SJCRH30 (cell line): ENCODE measurements around the gene WDR17. TPM values are rescaled to one million over a fixed set of nuclear protein-coding genes. Genes with fewer than 3 reads are reported as not detected.

ENCODE experiments used
- DNase-seq, 2 experiments: peaks; one replicate each; pipeline ENCODE4 v3.0.0-alpha.2; 2015 to 2020
- H3K27ac ChIP-seq: fragments of 250-450 bp; sonication (Bioruptor Pico); 2 replicates; pipeline ENCODE4 v1.5.1; 2020; ENCODE audit warnings: mild to moderate bottlenecking, moderate library complexity
- H3K27me3 ChIP-seq: fragments of 250-450 bp; sonication (Bioruptor Pico); 2 replicates; pipeline ENCODE4 v1.5.1; 2020; ENCODE audit warnings: mild to moderate bottlenecking, moderate library complexity
- H3K36me3 ChIP-seq: fragments of 250-450 bp; sonication (Bioruptor Pico); 2 replicates; pipeline ENCODE4 v1.5.1; 2020; ENCODE audit warnings: mild to moderate bottlenecking, moderate library complexity
- H3K4me1 ChIP-seq: fragments of 250-450 bp; sonication (Bioruptor Pico); 2 replicates; pipeline ENCODE4 v1.5.1; 2020; ENCODE audit warnings: mild to moderate bottlenecking, moderate library complexity
- H3K4me3 ChIP-seq: fragments of 250-450 bp; sonication (Bioruptor Pico); 2 replicates; pipeline ENCODE4 v1.5.1; 2020; ENCODE audit warnings: mild to moderate bottlenecking, moderate library complexity
- H3K9me3 ChIP-seq: fragments of 250-450 bp; sonication (Bioruptor Pico); replicated peaks from 2 replicates; pipeline ENCODE4 v1.5.1; 2020; ENCODE audit warnings: mild to moderate bottlenecking, moderate library complexity
- total RNA-seq: library from RNA; depleted of rRNA; stranded (reverse); fragments of >200 nt; shearing (Covaris generic); gene quantifications from 2 replicates; pipeline ENCODE4 v1.2.3, GENCODE V29; 2014

WDR17 gene
- total RNA-seq, 1 experiment from 2014 or later: 1.6 TPM

DNA sequence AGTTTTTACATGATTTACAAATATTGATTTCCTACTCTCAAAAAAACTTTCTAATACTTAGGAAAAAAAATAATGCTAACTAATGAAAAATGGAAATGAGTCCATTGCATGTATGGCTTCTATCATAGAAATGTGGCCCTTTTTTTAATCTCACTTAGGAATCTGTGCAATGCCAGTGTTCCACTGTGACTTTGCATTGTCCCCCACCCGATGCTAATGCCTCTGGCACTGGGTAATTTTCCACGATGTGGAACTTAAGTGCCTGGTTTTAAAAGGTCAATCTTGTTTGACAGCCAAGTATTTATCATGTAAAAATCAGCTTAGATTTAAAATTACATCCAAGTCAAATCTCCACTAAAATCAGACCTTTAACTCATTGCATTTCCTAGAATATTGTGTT is 76.6 kb downstream of the WDR17 start:
- H3K4me3 ChIP-seq: no peak overlapping the region
- no peak for DNase-seq
- no peaks in the 10 kb centered on the region for H3K27me3 ChIP-seq
- H3K4me1 ChIP-seq: no peaks in the 10 kb centered on the region
- no peaks in the 10 kb centered on the region for H3K36me3 ChIP-seq
- H3K27ac ChIP-seq: no peak overlapping the region
- no peaks in the 10 kb centered on the region for H3K9me3 ChIP-seq

DNA sequence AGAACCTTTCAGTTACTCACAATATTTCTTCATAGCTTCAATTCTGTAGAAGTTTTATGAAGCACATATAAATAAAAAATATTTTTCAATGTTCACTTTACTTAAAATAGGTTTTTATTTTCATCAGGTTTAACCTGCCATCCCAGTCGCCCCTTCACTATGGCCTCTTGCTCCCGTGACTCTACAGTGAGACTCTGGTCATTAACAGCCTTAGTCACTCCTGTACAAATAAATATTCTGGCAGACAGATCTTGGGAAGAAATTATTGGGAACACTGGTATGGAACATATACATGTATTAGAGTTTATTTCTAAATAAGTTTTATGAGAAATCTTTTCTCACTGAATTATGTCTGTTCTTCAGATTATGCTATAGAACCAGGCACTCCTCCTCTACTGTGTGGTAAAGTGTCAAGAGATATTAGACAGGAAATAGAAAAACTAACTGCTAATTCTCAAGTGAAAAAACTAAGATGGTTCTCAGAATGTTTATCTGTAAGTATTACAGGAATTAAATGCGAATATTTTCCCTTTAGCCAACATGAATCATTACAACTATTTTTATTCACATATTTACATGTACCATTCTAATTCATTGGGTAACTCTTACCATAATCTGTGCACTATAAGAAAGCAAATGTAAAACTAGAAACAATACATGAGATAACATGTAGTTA is 84.2 kb downstream of the WDR17 start:
- Histone ChIP-seq H3K4me3 (no peak overlapping the region), H3K4me1 (no peaks in the 10 kb centered on the region), H3K27ac (no peak overlapping the region), H3K36me3 (no peaks in the 10 kb centered on the region), H3K9me3 (no peaks in the 10 kb centered on the region), H3K27me3 (no peaks in the 10 kb centered on the region)
- DNase-seq: no peak

DNA sequence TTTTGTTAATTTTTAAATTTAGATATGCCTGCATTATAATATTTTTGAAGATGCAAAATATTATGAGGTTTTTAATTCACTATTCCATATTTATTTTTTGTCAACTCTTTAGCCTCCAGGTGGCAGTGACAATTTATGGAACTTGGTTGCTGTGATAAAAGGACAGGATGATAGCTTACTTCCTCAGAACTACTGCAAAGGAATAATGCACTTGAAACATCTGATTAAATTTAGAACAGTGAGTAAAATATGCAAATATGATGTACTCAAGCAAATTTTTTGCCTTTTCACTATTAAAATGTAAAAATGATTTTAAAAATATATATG is 84.7 kb downstream of the WDR17 start:
- no peaks in the 10 kb centered on the region for H3K4me1 ChIP-seq
- H3K27ac ChIP-seq: no peak overlapping the region
- H3K9me3 ChIP-seq: no peaks in the 10 kb centered on the region
- DNase-seq: peak in 1 of 2 experiments; percentile 27
- H3K27me3 ChIP-seq: no peaks in the 10 kb centered on the region
- H3K36me3 ChIP-seq: no peaks in the 10 kb centered on the region
- no peak overlapping the region for H3K4me3 ChIP-seq

DNA sequence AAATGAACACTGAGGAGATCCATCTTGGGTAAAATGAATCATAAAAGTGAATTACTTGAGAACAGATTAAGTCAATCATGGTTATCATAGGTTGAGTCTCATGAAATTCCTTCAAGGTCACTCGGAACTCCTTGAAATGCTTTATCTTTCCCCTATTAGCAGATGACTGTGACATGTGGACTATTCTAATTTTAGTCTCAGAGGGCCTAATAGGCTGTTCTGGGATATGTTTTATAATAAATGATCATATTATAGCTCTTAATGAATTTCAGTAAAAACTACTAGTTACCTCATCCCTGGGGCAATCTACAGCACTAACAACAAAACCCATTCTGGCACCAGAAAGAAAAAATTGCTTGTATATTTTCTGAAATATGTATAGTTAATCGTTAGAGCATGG is 85.1 kb downstream of the WDR17 start:
- Histone ChIP-seq H3K4me3 (no peak overlapping the region), H3K9me3 (no peaks in the 10 kb centered on the region), H3K4me1 (no peaks in the 10 kb centered on the region), H3K27ac (no peak overlapping the region), H3K27me3 (no peaks in the 10 kb centered on the region), H3K36me3 (no peaks in the 10 kb centered on the region)
- DNase-seq: no peak

DNA sequence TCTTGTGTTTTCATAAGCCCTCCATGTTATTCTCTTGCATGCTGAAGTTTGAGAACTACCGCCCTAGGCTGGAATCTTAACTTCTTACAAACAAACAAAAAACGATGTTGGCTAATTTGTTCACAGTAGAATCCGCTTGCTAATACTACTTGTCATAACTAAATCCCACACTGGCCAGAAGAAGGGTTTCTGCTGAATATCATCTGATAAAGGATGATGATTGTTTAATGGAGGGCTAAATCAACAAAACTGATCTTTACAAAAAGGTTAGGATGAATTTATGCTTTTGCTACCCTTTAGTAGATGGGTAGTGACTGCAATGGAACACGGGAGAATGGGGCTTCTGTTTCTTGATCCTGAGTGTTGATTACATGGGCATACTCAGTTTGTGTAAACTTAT is 87.5 kb downstream of the WDR17 start:
- Histone ChIP-seq H3K4me1 (no peaks in the 10 kb centered on the region), H3K4me3 (no peak overlapping the region), H3K27me3 (no peaks in the 10 kb centered on the region), H3K27ac (no peak overlapping the region), H3K9me3 (no peaks in the 10 kb centered on the region), H3K36me3 (no peaks in the 10 kb centered on the region)
- DNase-seq: no peak

DNA sequence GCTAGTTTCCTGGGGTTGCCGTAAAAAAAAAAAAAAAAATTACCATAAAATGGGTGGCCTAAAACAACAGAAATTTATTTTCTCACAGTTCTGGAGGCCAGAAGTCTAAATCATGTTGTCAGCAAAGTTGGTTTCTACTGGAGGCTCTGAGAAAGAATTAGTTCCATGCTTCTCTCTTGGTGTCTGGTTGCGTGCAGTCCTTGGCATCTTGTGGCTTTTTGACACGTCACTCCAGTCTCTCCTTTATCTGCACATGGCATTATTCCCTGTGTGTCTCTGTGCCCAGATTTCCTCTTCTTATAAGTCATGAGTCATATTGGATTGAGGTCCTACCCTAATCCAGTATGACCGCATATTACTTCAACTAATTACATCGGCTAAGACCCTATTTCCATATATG is 91.0 kb downstream of the WDR17 start:
- no peaks in the 10 kb centered on the region for H3K4me1 ChIP-seq
- H3K27ac ChIP-seq: 0 out of 2 replicates have a peak overlapping the region, but pooled peaks have one; percentile 29
- H3K36me3 ChIP-seq: no peaks in the 10 kb centered on the region
- H3K27me3 ChIP-seq: no peaks in the 10 kb centered on the region
- no peaks in the 10 kb centered on the region for H3K9me3 ChIP-seq
- DNase-seq: peak in 1 of 2 experiments; percentile 31
- no peak overlapping the region for H3K4me3 ChIP-seq

DNA sequence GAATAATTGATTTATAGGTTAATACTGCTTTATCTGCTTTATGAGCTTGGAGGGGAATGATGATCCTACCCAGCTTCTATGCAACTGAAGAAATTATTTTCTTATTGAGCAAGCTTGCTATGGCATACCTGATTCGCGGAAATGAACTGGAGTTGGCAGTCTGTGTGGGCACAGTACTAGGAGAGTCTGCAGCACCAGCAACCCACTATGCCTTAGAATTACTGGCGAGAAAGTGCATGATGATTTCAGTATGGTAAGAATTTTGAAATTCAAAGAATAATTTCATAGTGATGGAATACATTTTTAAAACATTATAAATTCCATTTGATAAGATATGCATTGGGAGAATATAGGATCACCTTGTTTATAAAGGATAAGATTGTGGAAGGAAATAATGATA is 97.4 kb downstream of the WDR17 start:
- Histone ChIP-seq H3K4me3 (no peak overlapping the region), H3K27me3 (no peaks in the 10 kb centered on the region), H3K4me1 (no peaks in the 10 kb centered on the region), H3K9me3 (no peaks in the 10 kb centered on the region), H3K36me3 (no peaks in the 10 kb centered on the region), H3K27ac (no peak overlapping the region)
- no peak for DNase-seq

DNA sequence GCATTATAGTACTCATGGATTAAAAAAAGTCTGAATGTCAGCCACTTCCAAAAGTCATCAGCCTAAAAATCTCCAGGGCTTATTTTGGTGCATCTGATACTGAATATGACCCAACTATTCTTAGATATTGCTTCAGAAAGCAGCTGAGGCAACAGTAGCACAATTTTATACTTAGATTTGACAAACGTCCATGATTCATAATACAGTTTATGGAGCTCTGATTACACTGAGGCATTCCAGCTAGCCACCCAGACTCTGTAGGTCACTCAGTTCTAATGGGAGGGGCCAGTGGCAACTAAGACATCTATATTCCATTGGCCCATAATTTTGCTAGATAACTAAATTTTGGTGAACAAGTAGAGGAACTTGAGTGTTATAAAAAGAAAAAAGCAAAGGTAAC is 119.4 kb downstream of the WDR17 start:
- no peak overlapping the region for H3K27ac ChIP-seq
- no peaks in the 10 kb centered on the region; the same call in 1 of the 2 replicates for H3K4me1 ChIP-seq
- H3K27me3 ChIP-seq: no peaks in the 10 kb centered on the region
- H3K9me3 ChIP-seq: no peaks in the 10 kb centered on the region
- no peaks in the 10 kb centered on the region for H3K36me3 ChIP-seq
- no peak overlapping the region for H3K4me3 ChIP-seq
- peak in 1 of 2 experiments; percentile 11 for DNase-seq

DNA sequence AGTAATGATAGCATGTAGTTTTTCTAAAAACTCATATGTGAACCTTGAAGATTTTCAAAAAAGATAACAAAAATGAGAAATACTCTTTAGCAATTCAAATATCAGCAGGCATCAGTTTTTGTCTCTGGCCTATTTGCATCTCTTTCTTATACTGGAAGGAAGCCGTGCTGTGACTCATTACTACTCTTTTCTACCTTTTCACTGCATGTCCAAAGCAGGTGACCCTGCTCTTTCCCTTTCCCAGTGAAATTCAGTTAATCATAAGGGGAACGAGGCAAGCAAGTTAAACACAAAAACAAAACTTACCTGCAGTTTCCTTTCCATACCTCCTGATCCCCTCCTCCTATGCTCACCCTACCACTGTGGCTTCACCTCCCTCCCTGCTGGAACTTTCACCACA is 120.4 kb downstream of the WDR17 start:
- no peaks in the 10 kb centered on the region for H3K27me3 ChIP-seq
- H3K9me3 ChIP-seq: no peaks in the 10 kb centered on the region
- DNase-seq: no peak
- H3K27ac ChIP-seq: no peak overlapping the region
- H3K4me1 ChIP-seq: no peaks in the 10 kb centered on the region; the same call in 1 of the 2 replicates
- H3K36me3 ChIP-seq: no peaks in the 10 kb centered on the region
- no peak overlapping the region for H3K4me3 ChIP-seq

DNA sequence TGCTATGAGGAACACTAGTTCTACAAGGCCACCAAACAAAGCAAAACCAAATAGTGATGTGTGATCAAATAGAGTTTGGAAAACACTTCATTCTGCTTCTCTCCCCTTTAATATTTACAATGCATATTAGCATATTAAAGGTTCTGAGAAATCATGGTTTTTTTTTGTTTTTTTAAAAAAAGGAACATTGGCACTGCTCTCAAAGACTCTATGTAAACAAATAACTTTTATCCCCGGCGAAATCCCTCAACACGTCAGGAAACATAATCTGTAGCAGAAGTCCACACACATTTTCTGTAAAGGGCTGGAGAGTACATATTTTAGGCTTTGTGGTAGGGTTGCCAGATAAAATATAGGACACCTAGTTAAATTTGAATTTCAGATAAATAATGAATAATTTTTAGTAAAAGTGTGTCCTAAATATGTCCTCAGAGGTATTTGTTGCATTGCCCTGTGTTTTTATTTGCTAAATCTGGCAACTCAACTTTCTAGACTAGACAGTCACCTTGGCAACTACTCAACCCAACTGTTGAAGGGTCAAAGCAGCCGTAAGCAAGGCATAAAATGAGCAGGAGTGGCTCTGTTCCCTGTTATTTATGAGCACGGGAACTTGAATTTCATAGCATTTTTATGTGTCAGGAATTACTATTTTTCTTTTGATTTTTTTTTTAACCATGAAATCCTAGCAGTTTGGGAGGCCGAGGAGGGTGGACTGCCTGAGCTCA is 121.2 kb downstream of the WDR17 start:
- DNase-seq: no peak
- Histone ChIP-seq H3K9me3 (no peaks in the 10 kb centered on the region), H3K4me1 (no peaks in the 10 kb centered on the region; the same call in 1 of the 2 replicates), H3K4me3 (no peak overlapping the region), H3K36me3 (no peaks in the 10 kb centered on the region), H3K27ac (no peak overlapping the region), H3K27me3 (no peaks in the 10 kb centered on the region)

DNA sequence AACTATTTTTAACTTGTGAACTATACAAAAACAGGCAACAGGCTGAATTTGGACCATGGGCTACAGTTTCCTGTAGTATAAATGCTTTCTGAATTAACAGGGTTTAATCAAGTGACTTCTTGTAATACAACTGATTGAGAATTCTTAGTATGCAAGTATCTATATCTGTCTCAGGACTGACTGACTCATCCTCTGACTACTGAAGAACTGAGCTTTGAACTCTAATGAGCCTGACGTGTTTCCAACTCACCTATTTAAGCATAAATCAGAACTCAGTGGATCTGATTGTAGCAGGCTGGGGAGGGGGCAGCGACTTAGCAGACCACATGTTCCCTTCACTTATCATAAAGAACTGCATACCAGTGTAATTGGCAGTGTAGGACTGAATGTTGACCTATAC is 122.0 kb downstream of the WDR17 start:
- Histone ChIP-seq H3K27me3 (no peaks in the 10 kb centered on the region), H3K27ac (no peak overlapping the region), H3K4me3 (no peak overlapping the region), H3K36me3 (no peaks in the 10 kb centered on the region), H3K4me1 (no peaks in the 10 kb centered on the region; the same call in 1 of the 2 replicates), H3K9me3 (no peaks in the 10 kb centered on the region)
- no peak for DNase-seq

DNA sequence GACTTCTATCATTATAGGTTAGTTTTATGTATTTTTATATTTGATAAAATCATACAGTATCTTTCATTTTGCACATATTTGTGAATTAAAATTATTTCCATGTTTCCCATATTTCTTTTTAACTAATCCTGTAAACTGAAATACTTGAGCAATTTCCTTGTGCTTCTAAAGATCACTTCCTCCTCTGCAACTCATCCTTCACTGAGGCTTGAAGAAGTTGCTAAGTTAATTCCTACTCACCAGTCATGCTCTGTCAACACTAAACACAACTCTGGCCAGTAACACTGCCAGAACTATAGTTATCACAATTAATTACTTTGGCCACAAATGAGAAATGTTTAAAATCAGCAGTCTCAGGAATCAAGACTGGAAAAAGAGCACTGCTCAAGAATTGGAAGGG is 123.0 kb downstream of the WDR17 start:
- no peaks in the 10 kb centered on the region; the same call in 1 of the 2 replicates for H3K4me1 ChIP-seq
- H3K9me3 ChIP-seq: no peaks in the 10 kb centered on the region
- no peak for DNase-seq

DNA sequence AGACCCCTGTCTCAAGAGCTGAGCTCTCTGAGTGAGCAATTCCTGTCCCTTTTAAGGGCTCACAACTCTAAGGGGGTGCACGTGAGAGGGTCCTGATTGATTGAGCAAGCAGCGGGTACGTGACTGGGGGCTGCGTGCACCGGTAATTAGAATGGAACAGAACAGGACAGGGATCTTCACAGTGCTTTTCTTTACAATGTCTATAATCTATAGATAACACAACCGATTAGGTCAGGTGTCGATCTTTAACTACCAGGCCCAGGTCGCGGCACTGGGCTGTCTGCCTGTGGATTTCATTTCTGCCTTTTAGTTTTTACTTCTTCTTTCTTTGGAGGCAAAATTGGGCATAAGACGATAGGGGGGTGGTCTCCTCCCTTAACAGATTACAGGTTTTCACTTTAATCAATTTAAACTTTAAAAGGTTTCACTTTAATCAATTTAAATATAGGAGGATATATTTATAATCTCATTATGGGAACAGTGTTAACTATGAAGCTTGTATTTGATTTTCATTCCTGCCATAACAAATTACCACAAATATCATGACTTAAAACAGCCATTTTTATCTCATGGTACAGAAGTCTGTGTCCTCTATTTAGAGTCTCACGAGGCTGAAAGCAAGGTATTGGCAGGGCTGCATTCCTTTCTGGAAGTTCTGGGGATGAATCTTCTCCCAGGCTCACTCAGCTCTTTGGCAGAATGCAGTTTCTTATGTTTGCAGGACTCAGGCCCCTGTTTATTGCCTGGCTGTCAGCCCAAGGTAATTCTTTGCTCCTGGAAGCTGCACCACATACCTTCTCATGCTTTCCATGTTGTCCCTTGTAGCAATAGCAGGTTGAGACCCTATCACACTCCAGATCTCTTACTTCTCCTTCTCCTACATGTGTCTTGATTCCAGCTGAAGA is 124.5 kb downstream of the WDR17 start:
- H3K4me1 ChIP-seq: no peaks in the 10 kb centered on the region; the same call in 1 of the 2 replicates
- H3K36me3 ChIP-seq: no peaks in the 10 kb centered on the region
- no peak overlapping the region for H3K4me3 ChIP-seq
- H3K27me3 ChIP-seq: no peaks in the 10 kb centered on the region
- no peak for DNase-seq
- no peaks in the 10 kb centered on the region for H3K9me3 ChIP-seq
- no peak overlapping the region for H3K27ac ChIP-seq

More for the DNA sequence above, 123.0 kb downstream of the WDR17 start:
- H3K36me3 ChIP-seq: no peaks in the 10 kb centered on the region
- H3K27ac ChIP-seq: no peak overlapping the region
- no peaks in the 10 kb centered on the region for H3K27me3 ChIP-seq
- no peak overlapping the region for H3K4me3 ChIP-seq

DNA sequence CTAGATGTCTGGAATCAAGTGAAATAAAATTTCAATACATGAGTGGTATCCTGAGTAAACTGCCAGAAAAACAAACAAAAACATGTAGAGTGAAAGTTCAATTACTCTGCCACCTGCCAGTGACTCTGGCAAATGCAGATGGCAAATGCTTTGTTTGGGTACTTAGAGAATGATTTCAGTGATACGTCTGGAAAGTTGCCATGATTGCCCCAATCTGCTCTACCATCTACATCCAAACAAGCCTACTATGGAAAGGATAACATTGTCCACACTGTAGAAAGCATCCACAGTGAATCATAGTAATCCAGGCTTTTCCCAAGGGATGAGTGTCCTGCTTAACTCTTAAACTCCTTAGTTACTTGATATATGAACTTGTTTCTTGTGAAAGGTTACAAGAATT is 126.3 kb downstream of the WDR17 start:
- peak in 1 of 2 experiments; percentile 37 for DNase-seq
- Histone ChIP-seq H3K4me1 (no peaks in the 10 kb centered on the region), H3K27ac (no peak overlapping the region), H3K36me3 (no peaks in the 10 kb centered on the region), H3K9me3 (no peaks in the 10 kb centered on the region), H3K4me3 (no peak overlapping the region), H3K27me3 (no peaks in the 10 kb centered on the region)

DNA sequence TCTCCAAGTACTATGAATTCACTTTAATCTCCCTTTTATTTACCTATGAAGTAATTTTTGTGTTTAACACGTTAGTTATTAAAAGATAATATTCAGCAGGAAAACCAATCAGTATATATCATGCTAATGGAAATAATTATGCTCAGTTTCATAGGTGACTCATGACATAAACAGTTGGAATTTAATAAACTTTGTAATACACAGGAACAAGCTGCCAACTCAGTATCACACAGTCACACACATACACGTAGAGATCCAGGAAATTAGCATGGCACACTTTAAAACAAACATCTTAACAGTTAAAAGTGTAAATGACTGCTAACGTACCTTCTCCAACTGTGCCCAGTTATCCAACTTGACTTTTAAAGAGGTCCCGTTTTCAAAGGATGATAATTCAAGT is 127.5 kb downstream of the WDR17 start:
- no peak for DNase-seq
- H3K36me3 ChIP-seq: no peaks in the 10 kb centered on the region
- H3K4me1 ChIP-seq: no peaks in the 10 kb centered on the region
- no peak overlapping the region for H3K4me3 ChIP-seq
- no peak overlapping the region for H3K27ac ChIP-seq
- H3K9me3 ChIP-seq: no peaks in the 10 kb centered on the region
- H3K27me3 ChIP-seq: no peaks in the 10 kb centered on the region
